Body of pancreas (tissue), 4 donors: ENCODE data around the gene PRSS36. TPM values are rescaled to one million over a fixed set of nuclear protein-coding genes. Genes with fewer than 3 reads are reported as not detected.

Experiments
- ATAC-seq: fragments of 150-250 bp; one replicate; pipeline ENCODE4 v1.9.1; 2016
- DNase-seq, 4 donors: peaks; one replicate each; pipeline ENCODE4 v3.0.0-alpha.2; 2019
- H3K27ac ChIP-seq, 4 donors: fragments of 200-600 bp; sonication (generic); 1 replicate in 3 of 4; 2 replicates in 1 of 4; pipeline versions ENCODE4 v1.5.1 to v1.6.1; 2016 to 2019; ENCODE audit warnings: mild to moderate bottlenecking in 1 of 4, mixed read lengths in 1 of 4, moderate library complexity in 1 of 4
- H3K27me3 ChIP-seq, 2 donors: fragments of 200-600 bp; sonication (generic); one replicate each; pipeline ENCODE4 v1.6.0; 2016; ENCODE audit warnings: mild to moderate bottlenecking in 1 of 2
- H3K36me3 ChIP-seq, 2 donors: fragments of 200-600 bp; sonication (generic); replicated peaks in 1 of 2; 2 replicates each; pipeline ENCODE4 v1.5.1; 2016; ENCODE audit warnings: low read depth in 2 of 2; ENCODE audit not compliant: insufficient read depth in 1 of 2
- H3K4me1 ChIP-seq: fragments of 200-600 bp; sonication (generic); one replicate; pipeline ENCODE4 v1.6.0; 2016
- H3K4me3 ChIP-seq, 2 donors: fragments of 200-600 bp; sonication (generic); 1 replicate in 1 of 2; 2 replicates in 1 of 2; pipeline ENCODE4 v1.5.1; 2016 to 2019
- H3K9me3 ChIP-seq, 3 donors: fragments of 200-600 bp; sonication (generic); 1 replicate in 2 of 3; 2 replicates in 1 of 3; pipeline ENCODE4 v1.5.1; 2016
- CTCF ChIP-seq, 7 experiments: fragments of 450-650 bp in 4 of 7; fragments of 200-600 bp in 3 of 7; sonication (generic) in 3 of 7; IDR thresholded peaks; one replicate each; pipeline ENCODE4 v1.5.1; 2016 to 2019; ENCODE audit warnings: antibody characterized with exemption in 7 of 7
- POLR2A ChIP-seq, 3 donors: fragments of 450-650 bp; IDR thresholded peaks; one replicate each; pipeline ENCODE4 v1.6.1; 2016; ENCODE audit warnings: antibody characterized with exemption in 3 of 3, mild to moderate bottlenecking in 2 of 3
- WGBS, 2 donors: methylation state at CpG; one replicate each; pipeline ENCODE4 v1.1.5; 2017; 5-methylcytosine and 5-hydroxymethylcytosine counted together
- intact Hi-C: fragments of 100-400 bp; cut with DNase I; formaldehyde crosslinking; loops from one replicate; pipeline ENCODE4 v1.15.1; 2023
- total RNA-seq, 2 donors: library from RNA; depleted of rRNA; stranded (reverse); fragments of >200 nt; gene quantifications; one replicate each; pipeline ENCODE4 v1.1.0, GENCODE V29; 2016

Gene PRSS36
- total RNA-seq, 2 donors from 2014 or later = 0.52 to 65.3 TPM

DNA sequence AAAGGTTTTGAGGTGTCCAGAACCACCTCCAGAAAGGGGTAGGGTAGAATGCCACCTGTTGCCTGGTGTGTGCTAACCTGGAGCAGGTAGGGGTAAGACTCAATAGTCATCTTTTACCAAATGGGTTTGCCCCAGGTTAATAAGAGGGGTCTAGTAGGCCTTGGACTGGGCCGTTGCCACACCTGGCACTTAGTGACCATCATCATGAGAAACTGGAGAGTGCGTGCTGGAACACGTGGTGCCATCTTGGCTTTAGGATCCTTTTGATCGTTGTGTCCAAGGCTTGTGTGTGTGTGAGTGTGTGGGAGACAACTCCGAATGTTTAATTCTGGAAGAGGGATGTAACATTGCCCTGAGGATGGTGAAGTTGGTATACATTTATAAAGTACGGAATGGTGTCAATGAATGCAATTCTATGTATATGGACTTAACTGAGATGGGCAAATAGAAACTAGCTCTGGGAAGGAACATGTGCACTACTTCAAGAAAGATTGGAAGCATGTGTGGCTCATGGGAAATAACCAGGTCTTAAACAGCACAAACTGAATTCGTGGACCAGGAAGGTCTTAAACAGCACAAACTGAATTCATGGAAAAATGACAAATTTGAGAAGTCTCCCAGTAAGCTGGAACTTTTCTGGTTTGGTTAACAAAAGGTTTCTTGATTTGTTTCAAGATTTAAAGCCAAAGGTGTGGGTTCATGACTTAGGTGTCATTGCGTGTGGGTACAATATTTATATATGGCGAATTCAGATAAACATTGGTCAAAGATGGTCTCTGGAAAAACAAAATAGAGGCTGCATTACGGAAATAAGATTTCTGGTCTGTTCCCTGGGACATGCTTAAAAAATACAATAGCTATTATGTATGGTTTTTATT is 37.3 kb upstream of the PRSS36 start:
- no peak for ATAC-seq

DNA sequence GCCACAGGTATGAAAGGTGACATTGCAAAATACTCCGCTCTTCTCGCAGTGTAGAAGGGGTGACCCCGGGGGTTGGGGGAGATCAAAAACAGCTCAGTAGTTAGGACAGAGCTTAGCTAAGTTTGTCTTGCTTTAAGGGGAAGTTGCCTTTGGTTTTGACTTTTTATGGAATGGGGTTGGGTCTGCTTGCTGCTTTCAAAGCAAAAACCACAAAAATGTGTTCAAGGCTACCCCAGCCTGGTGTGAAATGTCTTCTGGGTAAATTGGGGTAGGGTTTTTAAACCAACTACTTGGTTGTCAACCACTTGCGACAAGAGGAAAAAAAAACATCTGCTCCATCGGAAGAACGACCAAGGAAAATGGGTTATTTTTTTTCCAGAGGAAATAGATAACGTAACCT is 36.3 kb upstream of the PRSS36 start:
- intact Hi-C loops = no loop called here
- DNase-seq (no peak), ATAC-seq (no peak)
- peaks cover 25% of the 10 kb centered on the region for H3K4me1 ChIP-seq
- TF ChIP-seq POLR2A (IDR thresholded peaks at IDR 0.05) (no peak), CTCF (IDR thresholded peaks at IDR 0.05) (no peak)
- H3K27me3 ChIP-seq = no peaks in the 10 kb centered on the region
- H3K9me3 ChIP-seq = no peaks in the 10 kb centered on the region
- H3K27ac ChIP-seq = no peak overlapping the region
- H3K36me3 ChIP-seq = peaks cover 27 to 60% of the 10 kb centered on the region in 2 donors
- no peak overlapping the region for H3K4me3 ChIP-seq
- WGBS, 2 donors = 51 to 68% methylated on average over 7 of the region's 7 CpGs

More for the DNA sequence above, 37.3 kb upstream of the PRSS36 start:
- H3K27ac ChIP-seq = no peak overlapping the region
- intact Hi-C loops = no loop called here
- no peaks in the 10 kb centered on the region for H3K27me3 ChIP-seq
- WGBS, 2 donors = 83 to 85% methylated on average over 10 of the region's 10 CpGs
- H3K36me3 ChIP-seq = peaks cover 27 to 66% of the 10 kb centered on the region in 2 donors
- TF ChIP-seq POLR2A (IDR thresholded peaks at IDR 0.05) (no peak), CTCF (IDR thresholded peaks at IDR 0.05) (no peak)
- no peaks in the 10 kb centered on the region for H3K9me3 ChIP-seq
- no peak for DNase-seq
- no peak overlapping the region for H3K4me3 ChIP-seq
- peaks cover 17% of the 10 kb centered on the region for H3K4me1 ChIP-seq

GRCh38 chr16:31185339-31185738 is 35.5 kb upstream of the PRSS36 start:
- intact Hi-C loops = no loop called here
- ATAC-seq (no peak), DNase-seq (no peak)
- TF ChIP-seq POLR2A (IDR thresholded peaks at IDR 0.05) = no peak
- no peak for TF ChIP-seq CTCF (IDR thresholded peaks at IDR 0.05)
- Histone ChIP-seq H3K36me3 (peaks cover 23 to 52% of the 10 kb centered on the region in 2 donors), H3K27me3 (no peaks in the 10 kb centered on the region), H3K27ac (no peak overlapping the region), H3K4me3 (no peak overlapping the region), H3K4me1 (peaks cover 25% of the 10 kb centered on the region), H3K9me3 (no peaks in the 10 kb centered on the region)
- WGBS, 2 donors = 51 to 60% methylated on average over 5 of the region's 5 CpGs

GRCh38 chr16:31184888-31185287 is 35.0 kb upstream of the PRSS36 start:
- DNase-seq = no peak
- peaks cover 19 to 47% of the 10 kb centered on the region in 2 donors for H3K36me3 ChIP-seq
- intact Hi-C loops = no loop called here
- no peak for TF ChIP-seq CTCF (IDR thresholded peaks at IDR 0.05)
- TF ChIP-seq POLR2A (IDR thresholded peaks at IDR 0.05) = no peak
- no peak overlapping the region for H3K4me3 ChIP-seq
- H3K27ac ChIP-seq = no peak overlapping the region
- no peaks in the 10 kb centered on the region for H3K9me3 ChIP-seq
- no peak for ATAC-seq
- peaks cover 25% of the 10 kb centered on the region for H3K4me1 ChIP-seq
- WGBS, 2 donors = 92 to 94% methylated on average over 14 of the region's 14 CpGs
- H3K27me3 ChIP-seq = no peaks in the 10 kb centered on the region
